ENCODE data around the gene GNB1. TPM values are rescaled to one million over a fixed set of nuclear protein-coding genes. Genes with fewer than 3 reads are reported as not detected.

GNB1 gene
- total RNA-seq, 4 donors from 2014 or later = 112 to 266 (median 236) TPM

GRCh38 chr1:1817221-1817620 lies 73.7 kb downstream of the GNB1 start:
- DNase-seq = no peak
- Histone ChIP-seq H3K36me3 (peaks cover 0 to 73% (median 0%) of the 10 kb centered on the region in 3 donors), H3K4me1 (no peaks in the 10 kb centered on the region), H3K27me3 (no peaks in the 10 kb centered on the region), H3K4me3 (no peak overlapping the region), H3K9me3 (no peaks in the 10 kb centered on the region), H3K27ac (no peak overlapping the region)
- TF ChIP-seq CTCF (IDR thresholded peaks at IDR 0.05) = no peak
- TF ChIP-seq POLR2A (IDR thresholded peaks at IDR 0.05) = no peak

DNA sequence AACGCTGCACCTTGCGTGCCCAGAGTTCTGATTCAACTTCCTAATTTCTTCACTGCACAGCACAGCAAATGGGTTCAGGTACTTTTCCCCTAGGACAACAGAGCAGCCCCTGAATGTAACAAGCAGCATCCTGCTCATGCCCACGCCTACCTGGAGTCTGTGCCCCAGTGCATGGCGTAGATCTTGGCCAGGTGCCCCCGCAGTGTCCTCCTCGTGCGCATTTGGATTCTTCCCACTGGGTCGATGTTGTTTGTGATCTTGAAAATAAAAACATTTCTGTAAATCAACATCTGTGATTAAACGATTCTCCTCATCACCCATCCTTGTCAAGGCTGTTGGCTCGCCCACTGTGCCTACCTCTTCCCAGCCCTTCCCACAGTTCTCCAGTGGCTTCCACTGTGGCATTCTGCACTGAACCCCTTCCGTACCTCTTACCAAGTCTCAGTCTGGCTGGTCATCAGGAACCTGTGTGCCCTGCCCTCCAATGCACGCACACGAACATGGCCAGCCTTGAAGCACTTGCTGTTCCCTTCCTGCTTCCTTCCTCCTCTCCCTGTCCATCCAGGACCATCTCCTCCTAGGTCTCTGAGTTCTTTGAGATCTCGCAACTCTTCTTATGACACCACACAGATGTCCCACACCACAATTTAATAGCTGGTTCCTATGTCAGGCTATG lies 75.1 kb downstream of the GNB1 start:
- Histone ChIP-seq H3K27me3 (no peaks in the 10 kb centered on the region), H3K9me3 (no peaks in the 10 kb centered on the region), H3K4me1 (no peaks in the 10 kb centered on the region), H3K4me3 (no peak overlapping the region), H3K27ac (no peak overlapping the region), H3K36me3 (peaks cover 0 to 70% (median 0%) of the 10 kb centered on the region in 3 donors)
- TF ChIP-seq CTCF (IDR thresholded peaks at IDR 0.05) (no peak), POLR2A (IDR thresholded peaks at IDR 0.05) (no peak)
- no peak for DNase-seq

DNA sequence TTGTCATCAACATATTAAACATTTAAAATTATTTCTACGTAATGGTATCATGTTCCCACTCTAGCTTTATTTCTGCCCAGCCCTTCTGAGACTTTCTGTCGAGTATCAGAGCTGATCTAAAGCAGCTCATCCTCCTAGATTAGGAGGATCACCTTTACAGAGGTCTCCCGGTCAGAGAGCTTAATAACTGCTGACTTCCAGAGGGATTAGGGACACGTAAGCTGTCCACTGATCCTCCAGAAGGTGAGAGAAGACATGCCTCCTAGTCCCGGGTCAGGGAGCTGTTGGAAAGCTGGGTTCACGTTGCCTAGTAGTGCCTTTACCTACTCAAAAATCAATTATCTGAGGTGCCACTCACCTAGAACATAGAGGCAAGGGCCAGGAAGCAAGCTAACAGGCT lies 81.4 kb downstream of the GNB1 start:
- TF ChIP-seq POLR2A (IDR thresholded peaks at IDR 0.05) (no peak), CTCF (IDR thresholded peaks at IDR 0.05) (no peak)
- H3K36me3 ChIP-seq = peaks cover 0 to 79% (median 0%) of the 10 kb centered on the region in 3 donors

GRCh38 chr1:1808206-1808605 lies 82.7 kb downstream of the GNB1 start:
- no peak for TF ChIP-seq CTCF (IDR thresholded peaks at IDR 0.05)
- TF ChIP-seq POLR2A (IDR thresholded peaks at IDR 0.05) = no peak

More for the DNA sequence above, 81.4 kb downstream of the GNB1 start:
- no peaks in the 10 kb centered on the region for H3K27me3 ChIP-seq
- H3K4me1 ChIP-seq = no peaks in the 10 kb centered on the region
- no peaks in the 10 kb centered on the region for H3K9me3 ChIP-seq
- no peak for DNase-seq
- H3K4me3 ChIP-seq = no peak overlapping the region
- no peak overlapping the region for H3K27ac ChIP-seq

GRCh38 chr1:1806890-1807289 lies 84.0 kb downstream of the GNB1 start:
- H3K27me3 ChIP-seq = no peaks in the 10 kb centered on the region
- no peak for DNase-seq
- H3K27ac ChIP-seq = no peak overlapping the region
- no peak overlapping the region for H3K4me3 ChIP-seq
- H3K36me3 ChIP-seq = peaks cover 0 to 80% (median 0%) of the 10 kb centered on the region in 3 donors
- H3K9me3 ChIP-seq = no peaks in the 10 kb centered on the region
- no peaks in the 10 kb centered on the region for H3K4me1 ChIP-seq
- TF ChIP-seq CTCF (IDR thresholded peaks at IDR 0.05) = no peak
- no peak for TF ChIP-seq POLR2A (IDR thresholded peaks at IDR 0.05)

More at GRCh38 chr1:1808206-1808605, 82.7 kb downstream of the GNB1 start:
- Histone ChIP-seq H3K27me3 (no peaks in the 10 kb centered on the region), H3K4me3 (no peak overlapping the region), H3K9me3 (no peaks in the 10 kb centered on the region), H3K36me3 (peaks cover 0 to 79% (median 0%) of the 10 kb centered on the region in 3 donors), H3K27ac (no peak overlapping the region), H3K4me1 (no peaks in the 10 kb centered on the region)
- DNase-seq = no peak
